Coronary artery (tissue), 2 donors: Measurements from ENCODE around the gene VPS8.
"Not testable (repeated sequence)": the region's sequence is repeated elsewhere in the genome, so short reads cannot be mapped to it uniquely, and the experiment has no call there.

Experiments
- DNase-seq: peaks from one replicate; pipeline ENCODE4 v3.0.0-alpha.2; 2017; ENCODE audit warnings: low spot score
- H3K27ac ChIP-seq, 2 donors: fragments of 200-600 bp; sonication (generic); one replicate each; pipeline ENCODE4 v1.5.1; 2016 to 2019
- H3K4me3 ChIP-seq: fragments of 200-600 bp; sonication (generic); 2 replicates; pipeline ENCODE4 v1.5.1; 2016; ENCODE audit warnings: mild to moderate bottlenecking, moderate library complexity
- TF ChIP-seq, protein P1 (sequence below): fragments of 200-600 bp; sonication (generic); IDR thresholded peaks from one replicate; pipeline ENCODE4 v1.5.1; 2019; ENCODE audit warnings: antibody characterized with exemption

VPS8 gene

DNA sequence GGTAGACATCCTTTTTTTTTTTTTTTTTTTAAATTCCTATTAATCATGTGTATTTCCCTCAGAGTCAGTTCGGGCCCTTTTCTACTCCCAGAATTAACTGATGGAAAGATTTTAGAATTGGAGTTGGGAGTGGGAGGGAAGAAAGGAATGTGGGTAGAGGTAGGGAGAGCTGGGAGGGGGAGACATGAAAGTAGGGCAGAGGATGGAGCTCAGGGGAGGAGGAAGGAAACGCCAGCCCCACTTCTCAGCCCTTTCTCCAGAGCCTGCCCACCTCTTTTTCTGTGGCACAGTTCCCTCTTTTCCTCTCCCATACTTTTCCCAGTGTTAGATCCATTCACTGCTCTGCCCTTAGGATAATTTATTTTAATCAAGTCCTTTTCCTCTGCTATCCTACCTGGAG, 129.4 kb downstream of the VPS8 start:
- TF ChIP-seq, protein P1, sequence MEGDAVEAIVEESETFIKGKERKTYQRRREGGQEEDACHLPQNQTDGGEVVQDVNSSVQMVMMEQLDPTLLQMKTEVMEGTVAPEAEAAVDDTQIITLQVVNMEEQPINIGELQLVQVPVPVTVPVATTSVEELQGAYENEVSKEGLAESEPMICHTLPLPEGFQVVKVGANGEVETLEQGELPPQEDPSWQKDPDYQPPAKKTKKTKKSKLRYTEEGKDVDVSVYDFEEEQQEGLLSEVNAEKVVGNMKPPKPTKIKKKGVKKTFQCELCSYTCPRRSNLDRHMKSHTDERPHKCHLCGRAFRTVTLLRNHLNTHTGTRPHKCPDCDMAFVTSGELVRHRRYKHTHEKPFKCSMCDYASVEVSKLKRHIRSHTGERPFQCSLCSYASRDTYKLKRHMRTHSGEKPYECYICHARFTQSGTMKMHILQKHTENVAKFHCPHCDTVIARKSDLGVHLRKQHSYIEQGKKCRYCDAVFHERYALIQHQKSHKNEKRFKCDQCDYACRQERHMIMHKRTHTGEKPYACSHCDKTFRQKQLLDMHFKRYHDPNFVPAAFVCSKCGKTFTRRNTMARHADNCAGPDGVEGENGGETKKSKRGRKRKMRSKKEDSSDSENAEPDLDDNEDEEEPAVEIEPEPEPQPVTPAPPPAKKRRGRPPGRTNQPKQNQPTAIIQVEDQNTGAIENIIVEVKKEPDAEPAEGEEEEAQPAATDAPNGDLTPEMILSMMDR, result no peak
- DNase-seq, result no peak
- Histone ChIP-seq H3K4me3 (no peak overlapping the region), H3K27ac (no peak overlapping the region)

DNA sequence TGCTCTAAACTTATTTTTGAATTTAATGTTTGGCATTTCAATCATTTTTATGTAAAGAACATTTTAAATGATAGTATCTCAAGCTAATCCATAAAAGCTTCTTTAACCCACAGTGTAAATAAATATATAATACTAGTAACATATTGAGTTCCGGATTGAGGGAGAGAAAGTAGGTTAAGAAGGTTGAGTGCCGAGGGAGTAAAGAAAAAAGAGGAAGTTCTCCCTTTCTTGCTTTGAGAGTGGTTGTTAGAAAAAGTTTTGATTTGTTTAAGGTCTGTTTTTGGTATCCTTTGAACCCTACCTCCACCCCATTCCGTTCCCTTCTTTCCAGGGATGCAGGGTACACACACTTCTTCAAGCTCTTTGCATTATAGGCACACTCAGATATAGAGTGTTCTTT, 130.8 kb downstream of the VPS8 start:
- H3K27ac ChIP-seq, result no peak overlapping the region
- no peak overlapping the region for H3K4me3 ChIP-seq
- TF ChIP-seq, protein P1, result no peak
- DNase-seq, result no peak

DNA sequence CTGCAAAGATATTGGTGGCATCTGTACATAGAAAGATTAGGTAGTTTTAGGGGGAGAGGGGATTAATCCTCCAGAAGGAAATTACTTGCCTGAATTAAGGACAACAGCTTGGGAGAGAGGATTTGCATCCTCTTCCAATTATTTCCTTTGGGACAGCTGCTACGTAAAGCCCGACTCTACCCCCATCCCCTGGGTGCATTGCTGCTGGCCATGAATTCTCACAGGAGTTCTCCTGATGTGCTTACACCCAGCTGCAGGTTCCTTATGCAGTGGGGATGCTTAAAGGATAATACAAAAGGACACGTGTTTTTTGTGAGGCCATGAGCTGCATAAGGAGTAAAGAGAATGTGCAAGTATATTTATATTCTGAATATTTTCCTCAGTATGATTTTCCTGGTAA, 132.3 kb downstream of the VPS8 start:
- H3K27ac ChIP-seq, result no peak overlapping the region

DNA sequence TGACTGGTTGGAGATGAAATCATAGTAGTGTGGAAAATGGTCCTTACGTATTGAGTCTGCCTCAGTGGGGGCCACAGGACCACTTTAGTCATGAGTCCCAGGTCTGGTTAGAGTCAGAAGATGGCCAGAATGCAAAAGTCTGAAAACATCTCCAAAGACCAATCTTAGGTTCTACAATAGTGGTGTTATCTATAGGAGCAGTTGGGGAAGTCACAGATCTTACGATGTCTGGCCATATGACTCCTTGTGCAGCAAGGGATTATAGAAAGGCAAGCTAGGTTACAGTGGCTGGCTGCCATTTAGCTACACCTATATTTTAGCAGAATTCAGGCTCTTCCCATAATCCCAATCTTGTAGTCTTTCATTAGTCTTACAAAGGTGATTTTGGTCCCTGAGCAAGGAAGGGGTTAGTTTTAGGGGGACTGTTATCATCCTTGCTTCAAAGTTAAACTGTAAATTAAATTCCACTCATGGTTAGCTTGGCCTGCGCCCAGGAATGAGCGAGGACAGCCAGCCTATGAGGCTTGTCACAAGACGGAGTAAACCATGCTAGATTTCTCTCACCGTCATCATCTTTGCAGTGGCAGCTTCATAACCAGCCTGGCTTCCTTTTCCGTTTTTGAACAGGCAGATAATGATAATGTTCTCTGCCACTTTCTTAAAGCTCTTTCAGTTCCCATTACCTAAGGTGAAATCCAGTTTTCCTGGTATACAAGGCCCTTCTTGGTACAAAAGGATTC, 134.1 kb downstream of the VPS8 start:
- no peak for DNase-seq
- Histone ChIP-seq H3K4me3 (no peak overlapping the region), H3K27ac (no peak overlapping the region)
- TF ChIP-seq, protein P1, result no peak

More for the DNA sequence above, 132.3 kb downstream of the VPS8 start:
- no peak overlapping the region for H3K4me3 ChIP-seq
- DNase-seq, result no peak
- TF ChIP-seq, protein P1, result no peak

DNA sequence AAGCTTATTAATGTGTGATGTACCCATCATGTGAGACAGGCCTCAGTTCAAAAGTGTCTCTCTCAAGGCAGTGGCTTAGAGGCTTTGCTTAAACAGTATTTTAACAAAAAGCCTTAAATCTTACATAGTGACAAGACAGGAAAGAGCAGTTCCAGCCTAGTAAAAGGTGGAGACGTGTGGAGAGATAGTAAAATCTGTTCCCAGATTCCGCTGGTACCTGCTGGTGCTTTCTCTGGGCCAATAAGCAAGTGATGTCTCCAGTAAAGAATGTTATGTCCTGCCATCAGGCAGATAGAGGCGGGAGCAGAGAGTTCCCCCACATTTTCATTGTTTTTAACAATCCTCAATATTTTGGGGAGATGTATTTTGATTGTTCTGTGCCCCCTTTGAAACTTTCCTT, 135.0 kb downstream of the VPS8 start:
- Histone ChIP-seq H3K27ac (no peak overlapping the region), H3K4me3 (no peak overlapping the region)
- TF ChIP-seq, protein P1, result no peak
- DNase-seq, result no peak

DNA sequence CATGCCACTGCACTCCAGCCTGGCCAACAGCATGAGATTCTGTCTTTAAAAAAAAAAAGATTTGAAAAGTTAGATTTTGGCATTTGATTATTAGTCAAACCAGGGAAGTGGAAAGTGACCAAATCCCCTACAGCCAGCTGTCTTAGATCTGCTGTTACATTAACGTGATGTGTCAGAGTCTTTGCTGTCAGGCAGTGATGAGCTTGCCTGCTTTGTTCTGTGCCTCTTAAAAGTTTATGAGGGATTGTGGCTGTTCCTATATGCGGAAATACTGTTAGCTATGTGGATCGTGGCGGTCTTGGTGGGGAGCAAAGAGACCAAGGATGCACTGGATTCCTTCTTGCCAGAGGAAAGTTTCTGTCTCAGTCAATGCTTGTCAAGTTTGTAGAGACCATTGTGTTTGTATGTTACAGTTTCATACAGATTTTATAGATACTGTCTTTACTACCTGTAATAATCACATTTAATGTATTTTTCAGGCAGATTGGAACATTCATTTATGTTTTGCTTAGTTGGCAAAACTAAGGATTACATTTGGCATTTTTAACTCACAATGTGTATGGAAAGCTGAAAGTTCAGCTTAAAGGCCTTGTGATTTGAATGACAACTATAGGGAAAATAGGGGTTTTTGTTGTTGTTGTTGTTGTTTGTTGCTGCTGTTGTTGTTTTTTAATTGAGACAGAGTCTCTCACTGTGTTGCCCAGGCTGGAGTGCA, 137.4 kb downstream of the VPS8 start:
- TF ChIP-seq, protein P1, result no peak
- no peak overlapping the region for H3K27ac ChIP-seq
- DNase-seq, result no peak
- H3K4me3 ChIP-seq, result no peak overlapping the region

DNA sequence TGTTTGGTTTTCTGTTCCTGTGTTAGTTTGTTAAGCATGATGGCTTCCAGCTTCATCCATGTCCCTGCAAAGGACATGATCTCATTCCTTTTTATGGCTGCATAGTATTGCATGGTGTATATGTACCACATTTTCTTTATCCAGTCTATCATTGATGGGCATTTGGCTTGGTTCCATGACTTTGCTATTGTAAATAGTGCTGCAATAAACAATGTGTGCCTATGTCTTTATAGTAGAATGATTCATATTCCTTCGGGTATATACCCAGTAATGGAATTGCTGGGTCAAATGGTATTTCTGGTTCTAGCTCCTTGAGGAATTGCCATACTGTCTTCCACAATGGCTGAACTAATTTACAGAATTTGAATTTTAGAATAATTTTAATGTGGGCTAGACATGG, 138.8 kb downstream of the VPS8 start:
- H3K27ac ChIP-seq, H3K4me3 ChIP-seq, DNase-seq: not testable (repeated sequence)
